DND-41 (cell line): ENCODE data around the gene USP9Y.

Experiments
- ATAC-seq: fragments of 200-7000 bp; cut with Tn5 transposase; 3 replicates; pipeline ENCODE4 v1.9.1; 2021; ENCODE audit warnings: low read depth; ENCODE audit not compliant: insufficient read depth
- DNase-seq: peaks from one replicate; pipeline ENCODE4 v3.0.0-alpha.2; 2020
- H2AFZ ChIP-seq: 2 replicates; pipeline ENCODE4 v1.6.0; 2012; ENCODE audit warnings: low read depth, low read length
- H3K27ac ChIP-seq: 2 replicates; pipeline ENCODE4 v1.5.1; 2012; ENCODE audit warnings: low read length, inconsistent platforms
- H3K27me3 ChIP-seq: fragments of 200-600 bp; sonication (generic); 2 replicates; pipeline ENCODE4 v1.6.0; 2012; ENCODE audit warnings: low read length, mild to moderate bottlenecking, inconsistent platforms; ENCODE audit not compliant: insufficient read depth, poor library complexity
- H3K36me3 ChIP-seq: 2 replicates; pipeline ENCODE4 v1.5.1; 2012; ENCODE audit warnings: low read length, inconsistent platforms; ENCODE audit not compliant: insufficient read depth
- H3K4me1 ChIP-seq: 2 replicates; pipeline ENCODE4 v1.5.1; 2012; ENCODE audit warnings: mild to moderate bottlenecking, low read length; ENCODE audit not compliant: insufficient read depth
- H3K4me2 ChIP-seq: 2 replicates; pipeline ENCODE4 v1.6.0; 2012; ENCODE audit warnings: mild to moderate bottlenecking, moderate library complexity, low read length, inconsistent platforms; ENCODE audit not compliant: insufficient read depth
- H3K4me3 ChIP-seq, 2 experiments: fragments of 200-600 bp in 1 of 2; shearing (Covaris generic) in 1 of 2; 2 replicates each; pipeline ENCODE4 v1.5.1; 2012 to 2016; ENCODE audit warnings: inconsistent platforms in 2 of 2, low read length in 2 of 2, mild to moderate bottlenecking in 2 of 2, low read depth in 1 of 2, moderate library complexity in 1 of 2
- H3K79me2 ChIP-seq: 2 replicates; pipeline ENCODE4 v1.6.0; 2012; ENCODE audit warnings: low read length, inconsistent platforms; ENCODE audit not compliant: insufficient read depth
- H3K9ac ChIP-seq: 2 replicates; pipeline ENCODE4 v1.6.0; 2012; ENCODE audit warnings: low read depth, mild to moderate bottlenecking, inconsistent platforms, low read length, moderate library complexity
- H3K9me3 ChIP-seq: 2 replicates; pipeline ENCODE4 v1.5.1; 2012; ENCODE audit warnings: low read length, moderate library complexity, mild to moderate bottlenecking, inconsistent platforms; ENCODE audit not compliant: insufficient read depth, severe bottlenecking
- H4K20me1 ChIP-seq: 2 replicates; pipeline ENCODE4 v1.6.0; 2012; ENCODE audit warnings: low read length; ENCODE audit not compliant: insufficient read depth
- CTCF ChIP-seq: IDR thresholded peaks from 2 replicates; pipeline ENCODE4 v1.5.1; 2012; ENCODE audit warnings: borderline replicate concordance, low read length, moderate library complexity, mild to moderate bottlenecking; ENCODE audit not compliant: poor library complexity, severe bottlenecking; ENCODE audit errors: extremely low read depth
- EZH2 ChIP-seq: IDR thresholded peaks from 3 replicates; pipeline ENCODE4 v1.6.1; 2012; ENCODE audit warnings: borderline replicate concordance, low read depth, mild to moderate bottlenecking, moderate library complexity, low read length, inconsistent platforms; ENCODE audit not compliant: severe bottlenecking

USP9Y gene

DNA sequence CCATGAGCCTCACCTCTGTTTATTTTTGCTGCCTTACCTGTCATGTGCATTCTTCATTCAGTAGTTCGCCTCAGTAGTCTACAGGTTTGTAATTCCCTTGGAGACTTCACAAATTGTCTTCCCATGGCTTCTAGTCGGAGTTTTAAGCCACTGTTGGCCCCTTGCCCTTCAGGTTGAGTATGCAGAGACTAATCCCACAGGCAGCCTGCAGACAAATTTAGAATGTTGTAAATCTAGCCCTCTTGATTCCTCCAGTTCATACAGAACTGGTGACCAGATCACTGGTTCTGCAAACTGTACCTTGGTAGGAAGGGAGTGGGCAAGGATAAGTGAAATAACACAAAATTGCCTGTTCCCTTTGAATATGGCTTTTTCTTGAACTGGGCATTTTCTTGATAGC is 33.0 kb downstream of the USP9Y start:
- H3K79me2 ChIP-seq, result 0 out of 2 replicates have a peak, but pooled peaks cover 2% of the 10 kb centered on the region
- ATAC-seq, result no peak
- H3K4me3 ChIP-seq, result no peak overlapping the region
- no peaks in the 10 kb centered on the region for H4K20me1 ChIP-seq
- TF ChIP-seq CTCF, result no peak
- TF ChIP-seq EZH2, result no peak
- H3K4me2 ChIP-seq, result no peak overlapping the region
- no peaks in the 10 kb centered on the region for H3K9me3 ChIP-seq
- no peaks in the 10 kb centered on the region for H3K4me1 ChIP-seq
- H3K27ac ChIP-seq, result no peak overlapping the region
- H3K9ac ChIP-seq, result no peak overlapping the region
- no peak for DNase-seq
- H2AFZ ChIP-seq, result no peak overlapping the region
- H3K27me3 ChIP-seq, result no peaks in the 10 kb centered on the region
- H3K36me3 ChIP-seq, result peaks cover 31% of the 10 kb centered on the region

GRCh38 chrY:12741414-12741813 is 40.4 kb downstream of the USP9Y start:
- Histone ChIP-seq H3K27ac (no peak overlapping the region), H2AFZ (no peak overlapping the region), H3K4me2 (no peak overlapping the region), H3K79me2 (no peaks in the 10 kb centered on the region), H3K9ac (no peak overlapping the region), H4K20me1 (no peaks in the 10 kb centered on the region), H3K27me3 (no peaks in the 10 kb centered on the region), H3K36me3 (peaks cover 71% of the 10 kb centered on the region), H3K9me3 (peaks cover 7% of the 10 kb centered on the region), H3K4me3 (no peak overlapping the region), H3K4me1 (no peaks in the 10 kb centered on the region)
- DNase-seq (no peak), ATAC-seq (no peak)
- no peak for TF ChIP-seq EZH2
- no peak for TF ChIP-seq CTCF

- DNase-seq (no peak), ATAC-seq (no peak)
- TF ChIP-seq CTCF (no peak), EZH2 (no peak)
- Histone ChIP-seq H3K4me2 (no peak overlapping the region), H4K20me1 (no peaks in the 10 kb centered on the region), H3K36me3 (peaks cover 67% of the 10 kb centered on the region), H2AFZ (no peak overlapping the region), H3K79me2 (no peaks in the 10 kb centered on the region), H3K4me1 (no peaks in the 10 kb centered on the region), H3K4me3 (no peak overlapping the region), H3K9me3 (peaks cover 7% of the 10 kb centered on the region), H3K27ac (no peak overlapping the region), H3K27me3 (no peaks in the 10 kb centered on the region), H3K9ac (no peak overlapping the region)
These were observed 41.7 kb downstream of the USP9Y start for GRCh38 chrY:12742725-12743124.

DNA sequence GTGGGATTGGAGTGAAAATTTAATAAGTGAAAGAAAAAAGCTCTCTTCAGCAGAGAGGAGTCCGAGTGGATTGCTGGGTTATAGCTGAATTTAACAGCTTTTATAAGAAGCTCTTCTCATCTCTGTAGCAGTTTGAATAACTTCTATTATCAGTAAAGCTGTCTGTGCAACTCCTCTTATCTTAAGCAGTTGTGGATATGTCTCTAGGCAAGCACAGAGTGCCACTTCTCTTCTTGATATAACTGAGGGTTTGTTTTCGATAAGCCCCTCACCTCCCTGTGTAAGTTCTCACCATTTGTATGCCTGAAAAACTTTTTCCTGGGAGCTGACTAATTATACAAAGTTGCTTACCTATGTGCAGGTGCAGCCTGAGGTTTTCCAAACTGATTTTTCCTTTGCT is 43.1 kb downstream of the USP9Y start:
- no peak for TF ChIP-seq EZH2
- no peak for TF ChIP-seq CTCF
- Histone ChIP-seq H3K36me3 (peaks cover 68% of the 10 kb centered on the region), H3K4me1 (no peaks in the 10 kb centered on the region), H3K9ac (no peak overlapping the region), H3K27me3 (no peaks in the 10 kb centered on the region), H4K20me1 (no peaks in the 10 kb centered on the region), H3K4me3 (no peak overlapping the region), H3K9me3 (peaks cover 7% of the 10 kb centered on the region), H3K4me2 (no peak overlapping the region), H3K27ac (no peak overlapping the region), H3K79me2 (no peaks in the 10 kb centered on the region), H2AFZ (no peak overlapping the region)
- ATAC-seq, result no peak
- no peak for DNase-seq
